Skeletal muscle tissue (tissue), 4 donors: ENCODE data around the gene NRP1. TPM values are rescaled to one million over a fixed set of nuclear protein-coding genes. Genes with fewer than 3 reads are reported as not detected.

Experiments used
- H3K27ac ChIP-seq: one replicate; pipeline ENCODE4 v1.7.0; 2013; ENCODE audit warnings: mild to moderate bottlenecking, low read depth, low read length, inconsistent platforms
- H3K27me3 ChIP-seq, 3 donors: one replicate each; pipeline ENCODE4 v1.7.0; 2013; ENCODE audit warnings: low read length in 3 of 3; ENCODE audit not compliant: control insufficient read depth in 3 of 3, insufficient read depth in 3 of 3
- H3K36me3 ChIP-seq, 3 donors: one replicate each; pipeline ENCODE4 v1.7.0; 2013; ENCODE audit warnings: low read length in 3 of 3; ENCODE audit not compliant: control insufficient read depth in 3 of 3, insufficient read depth in 3 of 3
- H3K4me1 ChIP-seq, 3 donors: one replicate each; pipeline ENCODE4 v1.7.0; 2013; ENCODE audit warnings: low read length in 3 of 3, mild to moderate bottlenecking in 3 of 3; ENCODE audit not compliant: control insufficient read depth in 3 of 3, insufficient read depth in 3 of 3
- H3K4me3 ChIP-seq, 3 donors: one replicate each; pipeline ENCODE4 v1.7.0; 2013; ENCODE audit warnings: low read length in 3 of 3
- H3K9ac ChIP-seq, 3 donors: one replicate each; pipeline ENCODE4 v1.7.0; 2013; ENCODE audit warnings: low read length in 3 of 3, mild to moderate bottlenecking in 3 of 3, moderate library complexity in 2 of 3, low read depth in 1 of 3
- H3K9me3 ChIP-seq, 3 donors: one replicate each; pipeline ENCODE4 v1.7.0; 2013; ENCODE audit warnings: low read length in 3 of 3; ENCODE audit not compliant: control insufficient read depth in 3 of 3
- total RNA-seq: library from RNA; depleted of rRNA; stranded (reverse); fragments of >200 nt; gene quantifications from one replicate; pipeline ENCODE4 v1.2.3, GENCODE V29; 2014
- donor health status: Osteomylitis.

NRP1 gene
- total RNA-seq, 1 donor from 2014 or later = 120 TPM

DNA sequence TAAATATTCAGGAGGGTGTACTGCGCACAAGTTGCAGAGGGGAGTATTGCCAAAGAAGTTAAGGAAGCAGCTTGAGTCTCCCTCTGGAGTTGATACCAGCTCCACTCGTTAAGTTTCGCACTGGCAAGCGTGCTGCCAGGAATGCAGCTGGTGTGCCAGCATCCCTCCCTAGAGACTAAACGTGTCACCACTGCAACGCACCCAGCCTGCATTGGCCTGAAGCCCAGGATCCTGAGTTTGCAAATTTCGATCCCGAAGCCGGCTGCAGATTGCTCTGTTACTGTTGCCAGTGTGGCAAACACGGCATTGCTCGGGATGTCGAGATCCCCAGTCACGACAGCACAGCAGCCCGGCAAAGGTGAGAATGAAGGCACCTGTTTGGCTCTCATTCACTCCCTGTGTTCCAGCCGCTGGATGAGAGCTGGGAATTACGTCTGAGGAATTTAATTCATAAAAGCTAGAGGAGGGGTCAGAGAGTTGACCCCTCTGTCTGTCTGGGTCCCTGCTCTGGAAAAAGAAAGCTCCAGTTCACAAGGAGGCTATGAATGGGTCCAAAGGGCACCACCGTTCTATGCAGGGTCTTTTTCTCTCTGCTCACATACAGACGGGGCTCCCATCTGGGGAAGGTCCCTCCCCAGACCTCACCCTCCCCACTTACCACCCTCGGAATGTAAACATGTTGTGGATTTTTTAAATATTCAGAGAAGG lies 61.0 kb downstream of the NRP1 start:
- Histone ChIP-seq H3K36me3 (peaks cover 6 to 16% (median 7%) of the 10 kb centered on the region in 3 donors), H3K4me1 (peaks cover 23 to 30% (median 27%) of the 10 kb centered on the region in 3 donors), H3K27me3 (no peaks in the 10 kb centered on the region), H3K9me3 (no peaks in the 10 kb centered on the region), H3K4me3 (peak overlapping the region; percentile 66 to 67 (median 66)), H3K9ac (peak overlapping the region; percentile 46 to 69 (median 68)), H3K27ac (peak overlapping the region; percentile 84)

DNA sequence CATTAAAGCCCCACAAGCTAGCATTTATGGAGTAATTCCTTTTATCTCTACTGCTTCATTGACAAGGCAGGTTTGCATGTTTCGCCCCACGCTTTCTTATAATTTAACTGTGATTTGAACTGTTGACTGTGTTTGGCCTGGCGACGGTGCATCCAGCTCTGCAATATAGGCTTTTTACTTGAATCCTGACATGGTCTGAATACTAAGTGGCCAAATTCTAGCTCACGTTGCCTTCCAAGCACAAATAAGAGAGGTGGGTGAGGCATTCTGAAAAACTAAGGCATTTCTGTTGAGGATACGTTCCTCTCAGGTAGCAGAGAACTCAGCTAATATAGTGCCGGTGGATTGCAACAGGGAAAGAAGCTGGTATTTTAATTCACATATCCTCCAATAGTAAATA lies 61.8 kb downstream of the NRP1 start:
- Histone ChIP-seq H3K4me3 (peak overlapping the region; percentile 23 to 71 (median 24)), H3K9ac (peak overlapping the region; percentile 15 to 64 (median 46)), H3K27me3 (no peaks in the 10 kb centered on the region), H3K27ac (no peak overlapping the region), H3K36me3 (peaks cover 6 to 23% (median 9%) of the 10 kb centered on the region in 3 donors), H3K9me3 (no peaks in the 10 kb centered on the region), H3K4me1 (peaks cover 23 to 30% (median 23%) of the 10 kb centered on the region in 3 donors)

DNA sequence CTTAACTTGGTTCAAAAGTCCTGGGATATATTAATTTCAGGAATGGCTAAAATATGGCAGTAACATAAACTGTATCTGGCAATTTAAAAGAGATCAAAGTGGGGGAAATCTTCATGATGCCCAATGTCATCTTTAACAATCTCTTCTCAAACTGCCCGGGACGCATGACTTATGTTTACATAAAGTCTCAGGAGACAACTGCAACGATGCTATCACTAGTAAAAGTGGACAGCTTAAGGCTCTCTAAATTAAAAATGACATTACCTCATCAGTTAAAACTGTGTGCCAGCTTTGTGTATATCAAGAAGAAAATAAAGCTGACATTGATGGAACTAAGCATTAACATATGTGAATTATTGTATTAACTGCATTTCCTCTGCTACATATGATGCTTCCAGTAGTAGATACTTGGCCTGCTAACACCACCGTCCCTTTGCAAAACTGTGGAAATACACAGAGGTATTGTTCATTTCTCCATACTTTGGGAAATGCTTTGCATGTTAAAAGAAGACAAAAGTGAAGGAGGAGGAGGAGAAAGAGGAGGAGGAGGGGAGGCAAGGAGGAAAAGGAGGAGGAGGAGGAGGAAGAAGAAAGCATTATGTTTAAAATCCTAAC lies 62.4 kb downstream of the NRP1 start:
- H3K36me3 ChIP-seq = peaks cover 6 to 26% (median 9%) of the 10 kb centered on the region in 3 donors
- H3K9me3 ChIP-seq = no peaks in the 10 kb centered on the region
- peaks cover 19 to 25% (median 23%) of the 10 kb centered on the region in 3 donors for H3K4me1 ChIP-seq
- H3K4me3 ChIP-seq = peak overlapping the region in 1 of 3 donors; percentile 71
- H3K9ac ChIP-seq = peak overlapping the region in 1 of 3 donors; percentile 46
- no peak overlapping the region for H3K27ac ChIP-seq
- no peaks in the 10 kb centered on the region for H3K27me3 ChIP-seq

DNA sequence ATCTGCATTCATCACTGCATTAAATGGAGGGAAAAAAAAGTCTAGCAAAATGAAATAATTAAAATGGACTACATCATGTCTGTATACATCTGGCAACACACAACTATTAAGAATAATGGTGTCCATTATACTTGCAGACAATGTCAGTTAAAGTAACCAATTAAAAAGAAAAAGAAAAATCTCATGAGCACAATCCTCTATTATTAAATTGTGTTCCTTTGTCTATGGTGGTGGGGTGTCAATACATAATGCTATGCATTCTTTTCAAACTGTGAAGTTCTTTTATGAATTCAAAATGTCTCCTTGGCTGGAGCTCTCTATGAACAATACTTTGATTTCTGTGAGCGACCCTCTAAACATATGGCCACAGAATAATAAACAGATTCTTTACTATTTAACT lies 63.5 kb downstream of the NRP1 start:
- no peak overlapping the region for H3K27ac ChIP-seq
- H3K9me3 ChIP-seq = no peaks in the 10 kb centered on the region
- H3K4me3 ChIP-seq = no peak overlapping the region
- peaks cover 19 to 22% (median 19%) of the 10 kb centered on the region in 3 donors for H3K4me1 ChIP-seq
- no peaks in the 10 kb centered on the region for H3K27me3 ChIP-seq
- no peak overlapping the region for H3K9ac ChIP-seq
- H3K36me3 ChIP-seq = peaks cover 6 to 24% (median 9%) of the 10 kb centered on the region in 3 donors

DNA sequence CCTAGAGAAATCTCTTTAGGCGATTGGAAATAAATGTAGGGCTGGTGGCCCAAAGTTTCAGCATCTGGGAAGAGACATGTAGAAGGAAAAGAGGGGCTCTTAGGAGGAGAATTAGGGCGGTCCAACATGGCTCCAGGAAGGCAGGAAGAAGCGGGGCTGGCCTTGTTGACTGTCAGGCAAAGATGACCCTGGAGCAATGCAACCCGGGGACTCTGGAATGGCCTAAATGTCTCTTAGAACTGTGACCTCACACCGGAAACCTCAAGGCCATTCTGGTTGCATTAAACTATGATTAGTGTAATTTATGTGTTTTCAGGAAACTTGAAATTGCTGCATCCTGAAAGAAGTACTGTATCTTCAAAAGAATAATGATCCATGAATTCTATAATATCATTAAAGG lies 66.8 kb downstream of the NRP1 start:
- Histone ChIP-seq H3K27me3 (no peaks in the 10 kb centered on the region), H3K9me3 (no peaks in the 10 kb centered on the region), H3K9ac (no peak overlapping the region), H3K27ac (no peak overlapping the region), H3K4me1 (peaks cover 7 to 16% (median 11%) of the 10 kb centered on the region in 3 donors), H3K4me3 (no peak overlapping the region), H3K36me3 (peaks cover 6 to 35% (median 22%) of the 10 kb centered on the region in 3 donors)

DNA sequence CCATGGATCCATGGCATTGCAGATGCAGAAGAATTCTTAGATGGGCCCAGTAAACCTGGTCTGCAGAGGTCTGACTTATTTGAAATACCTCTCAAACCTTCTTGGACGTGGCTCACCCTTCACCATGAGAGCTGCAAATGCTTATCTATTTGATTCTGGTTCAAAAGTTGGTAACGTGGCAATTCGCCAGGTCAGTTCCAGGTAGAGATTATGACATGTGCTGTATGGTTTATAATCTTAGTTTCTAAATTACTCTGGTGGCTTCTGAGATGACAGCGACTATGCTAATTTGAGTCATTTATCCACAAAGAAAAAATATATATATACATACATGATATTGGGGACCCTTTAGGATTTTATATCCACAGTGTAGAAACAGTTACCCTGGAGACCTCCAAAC lies 68.8 kb downstream of the NRP1 start:
- no peaks in the 10 kb centered on the region for H3K27me3 ChIP-seq
- H3K9ac ChIP-seq = no peak overlapping the region
- H3K9me3 ChIP-seq = no peaks in the 10 kb centered on the region
- peaks cover 10 to 39% (median 27%) of the 10 kb centered on the region in 3 donors for H3K36me3 ChIP-seq
- H3K4me1 ChIP-seq = peaks cover 0 to 8% (median 0%) of the 10 kb centered on the region in 3 donors
- H3K27ac ChIP-seq = no peak overlapping the region
- no peak overlapping the region for H3K4me3 ChIP-seq

DNA sequence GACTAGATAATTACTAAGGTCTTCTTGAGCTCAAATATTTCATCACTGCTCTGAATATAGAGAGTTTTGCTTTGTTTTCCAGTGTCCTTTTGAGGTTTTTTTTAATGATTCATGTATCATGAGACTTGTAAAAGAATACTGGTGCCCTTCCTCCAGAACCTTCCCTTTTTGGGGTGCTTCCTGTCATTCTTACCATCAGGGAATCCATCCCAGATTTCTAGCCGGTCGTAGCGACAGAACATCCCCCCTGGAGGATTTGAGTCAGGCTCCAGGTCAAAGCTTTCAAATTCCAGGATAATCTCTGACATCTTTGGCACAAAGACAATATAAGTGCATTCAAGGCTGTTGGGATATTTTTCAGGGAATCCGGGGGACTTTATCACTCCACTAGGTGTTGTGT lies 71.0 kb downstream of the NRP1 start:
- Histone ChIP-seq H3K27me3 (no peaks in the 10 kb centered on the region), H3K36me3 (peaks cover 7 to 31% (median 28%) of the 10 kb centered on the region in 3 donors), H3K4me3 (no peak overlapping the region), H3K9ac (no peak overlapping the region), H3K4me1 (peaks cover 0 to 8% (median 0%) of the 10 kb centered on the region in 3 donors), H3K27ac (no peak overlapping the region), H3K9me3 (no peaks in the 10 kb centered on the region)

DNA sequence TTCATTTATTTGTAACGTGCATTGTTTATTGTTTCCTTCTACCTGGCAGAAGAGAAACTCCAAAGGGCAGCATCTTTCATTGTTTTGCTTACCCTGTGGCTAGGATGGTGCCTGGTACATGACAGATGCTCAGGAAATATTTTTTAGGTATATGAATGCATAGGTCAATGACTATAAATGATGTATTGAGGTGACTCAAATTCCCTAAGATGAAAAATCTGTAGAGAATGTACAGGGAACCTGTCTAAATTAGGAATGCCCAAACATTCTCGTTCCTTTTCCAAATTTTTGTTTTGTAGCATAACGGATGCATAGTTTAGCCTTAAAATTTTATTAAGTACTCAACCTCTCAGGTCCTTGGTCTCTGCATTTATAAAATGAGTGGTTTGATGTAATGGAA lies 71.6 kb downstream of the NRP1 start:
- Histone ChIP-seq H3K27me3 (no peaks in the 10 kb centered on the region), H3K4me1 (peaks cover 0 to 8% (median 0%) of the 10 kb centered on the region in 3 donors), H3K9ac (no peak overlapping the region), H3K9me3 (no peaks in the 10 kb centered on the region), H3K27ac (no peak overlapping the region), H3K36me3 (peaks cover 8 to 33% (median 29%) of the 10 kb centered on the region in 3 donors), H3K4me3 (no peak overlapping the region)

DNA sequence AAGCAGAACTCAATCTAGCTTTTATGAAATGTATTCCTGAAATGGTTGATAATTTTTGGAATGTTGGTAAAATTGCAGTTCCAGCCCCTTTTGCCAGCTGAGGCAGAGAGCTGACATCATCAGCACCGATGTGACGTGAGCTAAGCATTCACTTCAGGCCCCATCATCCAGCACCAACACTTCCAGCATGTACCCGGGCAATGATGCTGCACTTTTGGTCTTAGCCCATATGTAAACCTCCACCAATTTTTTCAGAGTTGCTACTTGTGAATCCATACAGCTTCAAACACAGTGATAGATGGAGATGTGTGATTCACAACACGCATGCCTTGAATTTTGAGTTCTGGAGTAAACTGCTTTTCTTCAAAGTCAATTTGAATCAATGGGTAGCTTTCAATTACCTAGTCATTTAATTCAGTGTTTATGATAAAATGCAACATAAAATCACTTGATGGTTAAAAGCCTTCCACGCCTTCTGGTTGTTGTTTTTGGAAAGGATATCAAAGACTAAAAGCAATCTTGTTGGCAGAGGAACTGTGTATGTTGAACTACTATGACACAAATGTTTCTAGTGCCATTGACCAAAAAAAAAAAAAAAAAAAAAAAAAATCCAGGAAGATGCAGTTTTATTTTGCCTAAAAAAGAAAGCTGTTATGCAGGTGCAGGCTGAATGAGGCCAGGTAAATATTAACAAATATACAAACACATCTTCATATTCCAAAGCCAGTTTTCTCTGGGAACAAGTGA lies 73.9 kb downstream of the NRP1 start:
- peaks cover 0 to 6% (median 0%) of the 10 kb centered on the region in 3 donors for H3K4me1 ChIP-seq
- no peak overlapping the region for H3K27ac ChIP-seq
- no peak overlapping the region for H3K9ac ChIP-seq
- no peaks in the 10 kb centered on the region for H3K9me3 ChIP-seq
- no peak overlapping the region for H3K4me3 ChIP-seq
- H3K36me3 ChIP-seq = peaks cover 10 to 43% (median 33%) of the 10 kb centered on the region in 3 donors
- no peaks in the 10 kb centered on the region for H3K27me3 ChIP-seq
